KOPT-K1 (cell line): ENCODE results near the gene RUVBL1.

Source experiments
- H3K27ac ChIP-seq: fragments of 200-600 bp; sonication (generic); 2 replicates; pipeline ENCODE4 v1.5.1; 2016; ENCODE audit warnings: antibody characterized with exemption, mild to moderate bottlenecking, low read depth, low read length; ENCODE audit not compliant: poor library complexity, severe bottlenecking
- H3K36me3 ChIP-seq: fragments of 200-600 bp; sonication (generic); 2 replicates; pipeline ENCODE4 v1.5.1; 2017; ENCODE audit warnings: antibody characterized with exemption, mild to moderate bottlenecking, low read length, moderate library complexity; ENCODE audit not compliant: insufficient read depth
- H3K9me3 ChIP-seq: fragments of 200-600 bp; sonication (generic); 2 replicates; pipeline ENCODE4 v1.5.1; 2017; ENCODE audit warnings: antibody characterized with exemption, low read length, mild to moderate bottlenecking; ENCODE audit not compliant: insufficient read depth, poor library complexity, severe bottlenecking

Gene RUVBL1

DNA sequence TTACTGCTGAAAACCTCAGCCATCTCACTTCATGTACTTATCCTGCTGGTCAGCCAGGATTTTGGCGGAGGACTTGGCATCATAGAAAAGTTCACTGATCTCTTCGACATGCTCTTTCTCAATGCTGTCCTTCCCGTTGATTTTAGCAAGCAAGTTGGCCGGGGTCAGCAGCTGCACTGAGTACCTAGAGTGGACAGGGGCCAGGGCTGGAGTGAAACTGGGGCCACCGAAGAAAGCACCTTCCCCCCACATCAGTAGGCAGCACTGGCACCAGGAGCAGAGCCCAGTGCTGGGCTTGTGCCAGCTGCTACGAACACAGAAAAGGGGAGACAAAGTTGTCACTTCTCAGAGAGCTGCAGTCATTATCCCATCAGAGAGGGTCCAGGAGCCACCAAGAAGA is 42.4 kb downstream of the RUVBL1 start:
- no peaks in the 10 kb centered on the region for H3K9me3 ChIP-seq
- H3K36me3 ChIP-seq: peaks cover 98% of the 10 kb centered on the region
- no peak overlapping the region for H3K27ac ChIP-seq

DNA sequence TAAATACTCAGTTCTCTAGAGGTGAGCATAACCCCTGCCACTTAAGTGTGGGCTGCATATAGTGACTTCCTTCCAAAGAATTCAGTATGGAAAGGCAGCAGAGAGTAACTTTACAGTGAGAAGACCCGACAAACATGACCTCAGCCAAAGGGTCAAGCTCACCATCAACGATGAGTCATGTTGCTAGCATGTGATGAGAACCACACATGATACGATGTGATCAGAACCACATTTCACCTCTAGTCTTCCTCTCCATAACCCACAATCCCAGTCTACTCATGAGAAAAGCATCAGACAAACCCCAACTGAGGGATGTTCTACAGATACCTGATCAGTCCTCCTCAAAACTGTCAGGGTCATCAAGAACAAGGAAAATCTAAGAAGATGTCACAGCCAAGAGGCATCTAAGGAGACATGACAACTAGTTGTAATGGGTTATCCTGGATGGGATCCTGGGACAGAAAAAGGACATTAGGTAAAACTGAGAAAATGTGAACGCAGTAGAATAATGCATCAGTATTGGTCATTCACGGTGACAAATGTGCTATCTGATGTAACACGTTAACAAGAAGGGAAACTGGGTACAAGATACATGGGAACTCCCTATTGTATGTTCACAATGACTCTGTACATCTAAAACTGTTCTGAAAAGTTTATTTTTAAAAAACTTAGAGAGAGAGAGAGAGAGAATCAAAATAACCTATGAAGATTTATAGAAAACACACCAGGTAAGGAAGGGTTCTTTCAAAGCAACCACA is 43.1 kb downstream of the RUVBL1 start:
- no peaks in the 10 kb centered on the region for H3K9me3 ChIP-seq
- peaks cover 98% of the 10 kb centered on the region for H3K36me3 ChIP-seq
- H3K27ac ChIP-seq: no peak overlapping the region

DNA sequence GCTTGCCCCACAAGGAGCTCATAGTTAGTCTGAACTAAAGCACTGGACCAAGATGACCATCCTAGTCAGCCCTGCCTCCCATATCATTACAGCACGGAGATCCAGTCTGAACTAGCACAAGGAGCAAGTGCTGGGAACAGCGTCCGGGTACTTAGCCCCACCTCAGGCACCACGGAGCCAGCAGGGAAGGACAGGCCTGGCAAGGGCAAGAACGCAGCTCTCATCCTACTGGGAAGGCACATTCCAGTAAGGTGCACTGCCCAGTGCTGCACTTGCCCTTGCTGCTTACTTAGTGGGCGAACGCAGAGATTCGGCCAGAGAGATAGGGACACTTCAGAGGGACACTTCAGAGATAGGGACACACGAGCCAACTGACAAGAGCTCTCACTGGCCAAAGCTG is 43.8 kb downstream of the RUVBL1 start:
- peaks cover 98% of the 10 kb centered on the region for H3K36me3 ChIP-seq
- H3K9me3 ChIP-seq: no peaks in the 10 kb centered on the region
- no peak overlapping the region for H3K27ac ChIP-seq

DNA sequence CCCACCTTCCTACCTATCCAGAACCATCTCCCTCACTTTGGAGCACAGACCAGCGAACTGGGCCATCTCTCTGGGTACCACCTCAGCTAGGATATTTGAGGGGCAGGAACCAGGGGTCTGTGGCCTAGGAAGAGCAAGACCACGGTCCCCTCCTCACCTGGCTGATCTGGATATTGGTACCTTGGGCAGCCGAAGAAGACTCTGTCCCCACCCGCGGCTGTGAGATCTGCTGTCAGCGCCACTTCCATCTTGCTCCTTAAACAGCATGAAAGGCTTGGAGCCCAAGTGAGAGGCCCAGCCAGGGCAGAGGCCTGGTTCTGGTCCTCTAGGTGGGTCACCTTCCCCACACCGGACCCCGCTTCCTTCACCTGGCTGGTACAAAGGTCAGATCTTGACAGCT is 44.7 kb downstream of the RUVBL1 start:
- Histone ChIP-seq H3K9me3 (no peaks in the 10 kb centered on the region), H3K36me3 (peaks cover 98% of the 10 kb centered on the region), H3K27ac (no peak overlapping the region)

DNA sequence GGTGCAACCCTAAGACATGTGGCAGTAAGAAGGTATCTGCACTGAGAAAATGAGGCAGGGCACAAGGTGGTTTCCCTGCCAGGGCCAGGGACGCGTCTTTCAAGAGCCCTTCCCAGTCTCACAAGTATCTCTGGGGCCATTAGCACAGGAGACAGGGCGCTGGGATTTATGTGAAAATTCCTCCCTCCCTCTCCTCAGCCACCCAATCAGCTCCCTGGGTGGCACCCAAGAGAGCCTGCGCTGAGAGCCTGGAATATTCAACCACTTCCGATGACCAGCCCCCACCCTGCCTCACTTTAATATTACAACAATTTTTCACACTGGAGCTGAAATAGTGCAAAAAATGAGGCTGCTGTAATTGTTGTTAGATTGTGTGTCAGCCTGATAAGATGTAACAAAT is 45.3 kb downstream of the RUVBL1 start:
- Histone ChIP-seq H3K9me3 (no peaks in the 10 kb centered on the region), H3K27ac (no peak overlapping the region), H3K36me3 (peaks cover 98% of the 10 kb centered on the region)

DNA sequence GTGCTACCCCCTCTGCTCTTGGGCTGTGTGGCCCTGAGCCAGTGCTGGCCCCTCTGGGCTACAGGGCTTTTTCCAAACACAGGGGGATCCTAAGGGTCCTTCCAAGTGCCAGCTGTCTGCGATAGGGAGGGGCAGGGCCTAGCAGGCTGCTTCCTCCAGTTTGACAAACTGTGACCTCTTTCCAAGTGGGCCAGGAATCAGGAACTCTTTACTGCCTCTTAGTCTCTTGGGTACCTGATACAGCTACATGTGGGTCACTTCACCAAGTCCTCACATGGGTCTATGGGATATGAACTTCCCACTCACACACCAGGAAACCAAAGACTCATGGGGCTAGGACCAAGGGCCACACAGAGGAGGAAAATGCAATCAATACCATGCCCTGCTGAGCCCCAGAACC is 45.9 kb downstream of the RUVBL1 start:
- Histone ChIP-seq H3K27ac (no peak overlapping the region), H3K36me3 (peaks cover 98% of the 10 kb centered on the region), H3K9me3 (no peaks in the 10 kb centered on the region)

DNA sequence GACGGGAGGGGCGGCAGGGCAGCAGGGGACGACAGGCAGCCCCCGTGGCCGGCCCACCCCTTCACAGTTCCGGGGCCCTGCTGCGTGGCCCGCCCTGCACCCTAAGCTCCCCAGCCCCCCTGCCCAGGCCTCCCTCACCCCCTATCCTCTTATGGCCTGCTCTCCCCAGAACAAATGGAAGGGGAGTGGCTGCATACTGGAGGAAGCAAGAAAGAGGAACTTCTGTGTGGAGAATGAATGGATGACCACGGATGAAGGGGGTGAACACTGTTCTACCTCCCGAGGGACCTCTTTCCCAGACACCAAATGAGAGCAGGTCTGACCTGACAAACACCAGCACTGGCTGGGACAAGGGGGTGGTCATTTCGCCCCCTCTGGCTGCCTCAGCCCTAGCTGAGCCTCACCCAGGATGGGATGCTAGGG is 46.4 kb downstream of the RUVBL1 start:
- Histone ChIP-seq H3K27ac (no peak overlapping the region), H3K9me3 (no peaks in the 10 kb centered on the region), H3K36me3 (peaks cover 98% of the 10 kb centered on the region)

DNA sequence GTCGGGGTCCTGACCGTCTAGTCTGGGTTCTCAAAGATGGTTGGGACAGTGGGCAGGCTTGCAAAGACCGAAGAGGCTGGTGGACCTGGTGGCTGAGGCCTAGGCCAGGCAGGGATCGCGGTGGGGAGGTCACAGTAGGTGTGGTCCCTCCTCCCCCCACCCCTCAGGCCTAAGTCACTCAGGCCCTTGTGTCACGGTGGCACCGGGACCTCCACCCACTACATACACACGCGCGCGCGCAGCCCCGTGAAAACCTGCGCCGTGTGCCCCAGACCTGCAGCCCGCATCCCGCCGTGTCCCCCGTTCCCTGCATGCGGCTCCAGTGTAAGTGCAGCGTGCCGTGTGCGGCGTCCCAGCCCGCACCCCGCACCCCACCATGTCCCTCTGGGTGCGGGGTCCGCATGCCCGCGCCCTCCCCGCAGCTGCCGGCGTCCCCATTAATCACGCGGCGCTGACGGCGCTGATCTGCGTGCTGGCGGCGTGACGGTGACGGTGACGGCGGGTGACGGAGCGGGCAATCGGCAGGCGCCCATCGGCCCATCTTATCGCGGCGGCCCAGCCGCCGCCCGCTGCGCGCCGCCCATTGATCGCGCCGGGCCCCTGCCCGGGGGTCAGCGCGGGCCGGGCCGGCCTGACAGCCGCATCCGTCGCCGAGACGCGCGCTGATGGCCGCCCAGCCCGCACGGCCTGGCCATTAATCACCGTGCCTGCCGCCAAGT is 47.0 kb downstream of the RUVBL1 start:
- Histone ChIP-seq H3K36me3 (peaks cover 98% of the 10 kb centered on the region), H3K9me3 (no peaks in the 10 kb centered on the region), H3K27ac (no peak overlapping the region)

DNA sequence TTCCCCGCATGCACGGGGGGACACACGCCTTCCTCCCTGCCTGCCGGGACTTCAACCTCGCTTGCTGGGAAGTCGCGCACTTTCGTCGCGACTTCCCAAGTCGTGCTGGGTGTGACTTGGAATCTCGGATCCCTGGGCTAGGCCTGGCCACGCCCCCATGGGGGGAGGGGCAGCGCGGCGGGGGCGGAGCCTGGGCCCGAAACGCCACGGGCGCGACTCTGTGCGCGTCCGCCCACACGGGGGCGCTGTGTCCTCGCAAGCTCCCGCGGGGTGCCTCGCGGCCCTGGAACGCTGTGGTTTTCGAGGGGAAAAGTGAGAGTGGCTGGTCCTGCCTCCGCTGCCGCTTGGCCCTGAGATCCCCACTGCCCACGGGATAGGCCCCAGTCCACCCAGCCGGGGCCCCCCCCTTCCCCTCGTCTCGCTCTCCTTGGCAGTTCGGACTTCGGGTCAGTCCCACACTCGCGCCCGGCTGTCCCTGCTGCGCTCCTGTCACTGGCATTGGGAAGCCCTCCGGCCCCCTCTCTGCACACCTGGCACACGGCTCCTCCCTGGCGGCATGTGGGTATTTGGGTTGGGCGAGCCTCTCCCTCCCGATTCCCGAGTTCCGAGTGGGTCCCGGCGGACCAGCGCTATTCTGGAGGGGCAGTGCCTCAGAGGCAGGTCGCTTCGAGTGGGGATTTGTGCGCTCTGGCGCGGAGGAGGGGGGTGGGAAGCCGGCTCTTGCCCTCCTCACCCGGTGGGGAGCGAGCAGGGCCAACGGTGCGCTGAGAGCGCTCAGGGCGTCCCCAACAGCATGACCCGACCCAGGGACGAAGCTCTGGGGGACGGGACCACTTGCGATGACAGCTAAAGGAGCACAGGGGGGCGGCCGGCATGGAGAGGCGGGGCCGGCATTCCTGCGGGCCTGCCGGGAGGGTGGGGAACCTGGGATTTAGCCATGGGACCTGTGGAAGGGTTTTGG is 47.8 kb downstream of the RUVBL1 start:
- no peaks in the 10 kb centered on the region for H3K9me3 ChIP-seq
- peaks cover 98% of the 10 kb centered on the region for H3K36me3 ChIP-seq
- H3K27ac ChIP-seq: no peak overlapping the region

DNA sequence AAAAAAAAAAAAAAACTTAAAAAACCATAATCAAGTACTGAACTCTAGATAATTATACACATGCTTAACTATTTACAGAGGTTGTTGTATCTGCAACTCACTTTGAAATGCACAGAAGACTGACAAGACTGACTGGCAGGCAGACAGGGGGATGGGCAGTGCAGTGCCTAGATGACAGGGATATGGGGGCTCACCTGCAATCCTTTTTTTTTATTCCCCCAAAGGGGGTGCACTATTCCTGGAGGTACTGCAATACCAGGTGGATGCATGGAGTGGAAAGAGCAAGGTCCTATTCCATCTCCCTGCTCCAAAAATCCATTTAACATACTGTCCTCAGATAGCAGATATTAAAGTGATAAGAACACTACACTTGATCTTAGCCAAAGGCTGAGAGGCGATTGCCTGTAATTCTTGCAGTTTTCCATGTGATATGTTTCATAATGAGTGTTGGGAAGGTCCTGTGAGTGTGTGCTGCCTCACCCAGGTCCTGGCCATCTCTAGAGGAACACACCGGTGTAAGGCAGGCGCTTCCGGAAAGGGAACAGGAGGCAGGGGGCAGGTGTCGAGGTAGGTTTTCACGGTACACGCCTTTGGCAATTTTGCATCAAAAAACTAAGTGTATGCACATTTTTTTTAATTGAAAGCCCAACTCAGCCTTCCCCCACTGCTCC is 48.6 kb downstream of the RUVBL1 start:
- H3K36me3 ChIP-seq: peaks cover 98% of the 10 kb centered on the region
- no peaks in the 10 kb centered on the region for H3K9me3 ChIP-seq
- H3K27ac ChIP-seq: no peak overlapping the region

DNA sequence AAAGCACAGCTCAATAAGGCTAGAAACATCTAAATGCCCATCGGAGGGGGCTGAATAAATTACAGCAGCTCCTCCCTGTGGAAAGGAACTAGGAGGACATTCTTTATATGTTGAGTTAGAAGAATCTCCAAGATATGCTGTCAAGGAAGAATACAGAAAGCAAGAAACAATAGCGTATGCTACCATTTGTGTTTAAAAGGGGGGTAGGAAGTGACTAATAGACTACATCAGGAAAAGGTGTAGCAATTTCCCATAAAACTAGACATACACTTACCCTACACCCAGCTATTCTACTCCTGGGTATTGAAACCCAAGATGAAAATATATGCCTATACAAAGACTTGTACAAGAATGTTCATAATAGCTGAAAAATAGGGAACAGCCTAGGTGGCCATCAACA is 49.8 kb downstream of the RUVBL1 start:
- H3K36me3 ChIP-seq: peaks cover 98% of the 10 kb centered on the region
- no peak overlapping the region for H3K27ac ChIP-seq
- H3K9me3 ChIP-seq: no peaks in the 10 kb centered on the region

DNA sequence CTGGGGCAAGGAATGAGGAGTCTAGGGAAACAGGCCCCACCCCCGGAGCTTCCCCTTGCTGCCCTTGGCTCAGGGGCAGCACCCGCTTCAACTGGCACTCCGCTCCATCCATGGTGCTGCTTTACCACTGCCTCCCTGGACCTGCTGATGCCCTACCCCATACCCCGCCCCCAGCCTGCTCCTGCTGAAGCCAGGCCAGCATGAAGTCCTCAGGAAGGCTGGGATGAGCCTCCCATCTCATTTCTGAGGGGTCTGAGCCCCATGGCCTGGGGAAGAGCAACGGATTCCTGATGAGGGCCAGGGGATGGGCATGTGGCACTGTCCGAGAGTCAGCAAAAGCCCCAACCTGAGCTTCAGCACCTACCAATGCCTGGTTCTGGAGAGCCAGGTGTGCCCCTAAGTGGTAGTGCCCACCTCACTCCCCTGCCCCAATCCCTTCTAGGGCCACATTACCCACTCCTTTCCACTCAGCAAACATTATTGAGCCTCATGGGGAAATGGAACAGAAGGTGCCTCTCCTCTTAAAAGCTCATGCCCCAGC is 50.4 kb downstream of the RUVBL1 start:
- Histone ChIP-seq H3K9me3 (no peaks in the 10 kb centered on the region), H3K27ac (no peak overlapping the region), H3K36me3 (peaks cover 98% of the 10 kb centered on the region)

DNA sequence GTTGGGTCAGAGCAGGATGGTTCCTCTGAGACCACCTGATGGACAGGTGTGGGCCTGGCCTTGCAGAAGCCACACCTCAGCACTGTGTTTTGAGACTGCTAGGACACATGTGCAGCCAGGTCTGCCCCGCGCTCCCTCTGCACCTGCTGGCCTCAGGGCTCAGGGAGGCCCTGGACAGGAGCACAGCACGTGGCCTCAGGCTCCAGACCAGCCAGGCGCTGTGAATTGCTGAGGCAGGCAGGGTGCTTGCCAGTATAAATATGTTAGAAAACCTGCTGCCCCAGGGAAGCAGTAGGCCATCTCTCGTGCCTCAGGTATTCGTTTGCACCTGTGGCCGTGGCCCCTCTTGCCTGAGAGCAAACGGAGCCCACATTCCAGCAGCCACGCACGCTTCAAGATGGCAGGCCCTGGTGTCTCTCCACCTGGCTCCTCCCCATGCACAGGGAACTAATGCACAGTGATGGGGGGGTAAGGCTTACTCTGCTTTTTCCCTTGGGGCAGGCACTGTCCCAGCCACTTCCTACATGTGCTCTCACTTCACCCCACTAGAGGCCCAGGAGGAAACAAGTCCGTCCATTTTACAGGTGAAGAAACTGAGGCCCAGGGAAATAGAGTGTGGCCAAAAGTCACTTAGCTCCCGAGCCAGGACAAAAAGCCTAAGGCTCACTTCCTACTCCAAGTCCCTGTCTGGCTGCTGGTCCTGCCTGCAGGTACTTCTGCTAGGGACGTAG is 51.0 kb downstream of the RUVBL1 start:
- H3K9me3 ChIP-seq: no peaks in the 10 kb centered on the region
- peaks cover 98% of the 10 kb centered on the region for H3K36me3 ChIP-seq
- H3K27ac ChIP-seq: no peak overlapping the region
